GM23338 (cell line): ENCODE data around the gene FCRL1. TPM values are rescaled to one million over a fixed set of nuclear protein-coding genes. Genes with fewer than 3 reads are reported as not detected.

Experiments used
- ATAC-seq: fragments of 200-7000 bp; cut with Tn5 transposase; 3 replicates; pipeline ENCODE4 v1.9.1; 2020
- DNase-seq: peaks from one replicate; pipeline ENCODE4 v3.0.0-alpha.2; 2015; ENCODE audit warnings: low spot score
- H2AFZ ChIP-seq: fragments of 200-600 bp; sonication (generic); 2 replicates; pipeline ENCODE4 v1.8.0; 2016; ENCODE audit warnings: antibody characterized with exemption, mild to moderate bottlenecking, moderate library complexity
- H3F3A ChIP-seq: fragments of 200-600 bp; sonication (generic); replicated peaks from 2 replicates; pipeline ENCODE4 v1.8.0; 2017; ENCODE audit warnings: antibody characterized with exemption, mixed run types, low read depth
- H3K27ac ChIP-seq: fragments of 200-600 bp; sonication (generic); 2 replicates; pipeline ENCODE4 v1.6.1; 2016; ENCODE audit warnings: low read depth
- H3K27me3 ChIP-seq: fragments of 200-600 bp; sonication (generic); 2 replicates; pipeline ENCODE4 v1.8.0; 2016; ENCODE audit warnings: mild to moderate bottlenecking, mixed run types, moderate library complexity; ENCODE audit not compliant: insufficient read depth
- H3K36me3 ChIP-seq: fragments of 200-600 bp; sonication (generic); 2 replicates; pipeline ENCODE4 v1.8.0; 2016; ENCODE audit warnings: mild to moderate bottlenecking; ENCODE audit not compliant: insufficient read depth
- H3K4me1 ChIP-seq: fragments of 200-600 bp; sonication (generic); 2 replicates; pipeline ENCODE4 v1.8.0; 2016; ENCODE audit warnings: mild to moderate bottlenecking, moderate library complexity; ENCODE audit not compliant: insufficient read depth
- H3K4me2 ChIP-seq: fragments of 200-600 bp; sonication (generic); 2 replicates; pipeline ENCODE4 v1.7.1; 2017; ENCODE audit warnings: mixed run types
- H3K4me3 ChIP-seq: fragments of 200-600 bp; sonication (generic); 2 replicates; pipeline ENCODE4 v1.6.1; 2016; ENCODE audit warnings: mixed run types
- H3K79me2 ChIP-seq: fragments of 200-600 bp; sonication (generic); replicated peaks from 2 replicates; pipeline ENCODE4 v1.8.0; 2017; ENCODE audit warnings: mild to moderate bottlenecking; ENCODE audit not compliant: insufficient read depth
- H3K9me2 ChIP-seq: fragments of 200-600 bp; sonication (generic); 2 replicates; pipeline ENCODE4 v1.8.0; 2017; ENCODE audit not compliant: insufficient read depth
- H4K20me1 ChIP-seq: fragments of 200-600 bp; sonication (generic); replicated peaks from 2 replicates; pipeline ENCODE4 v1.8.0; 2017; ENCODE audit warnings: mild to moderate bottlenecking; ENCODE audit not compliant: insufficient read depth
- H3K27ac Mint-ChIP-seq: 2 replicates; pipeline ENCODE4 v1.8.0; 2020; ENCODE audit warnings: inconsistent platforms, mild to moderate bottlenecking, moderate library complexity, mixed read lengths
- H3K27me3 Mint-ChIP-seq: 3 replicates; pipeline ENCODE4 v1.8.0; 2022; ENCODE audit warnings: low read depth, mild to moderate bottlenecking, moderate library complexity, mixed read lengths, inconsistent platforms; ENCODE audit not compliant: insufficient read depth, poor library complexity
- H3K36me3 Mint-ChIP-seq: 3 replicates; pipeline ENCODE4 v1.8.0; 2021; ENCODE audit warnings: low read depth, mild to moderate bottlenecking, inconsistent platforms, moderate library complexity, mixed read lengths
- H3K4me1 Mint-ChIP-seq: 3 replicates; pipeline ENCODE4 v1.8.0; 2020; ENCODE audit warnings: mild to moderate bottlenecking, inconsistent platforms, mixed read lengths
- H3K4me3 Mint-ChIP-seq: 3 replicates; pipeline ENCODE4 v1.8.0; 2021; ENCODE audit warnings: moderate library complexity, mild to moderate bottlenecking, inconsistent platforms, mixed read lengths
- H3K9me3 Mint-ChIP-seq: 3 replicates; pipeline ENCODE4 v1.8.0; 2020; ENCODE audit warnings: moderate library complexity, mild to moderate bottlenecking, inconsistent platforms, mixed read lengths
- CREB1 ChIP-seq: fragments of 250-450 bp; sonication (Bioruptor Pico); IDR thresholded peaks from 2 replicates; pipeline ENCODE4 v1.5.0; 2020; ENCODE audit warnings: low read depth, mild to moderate bottlenecking, moderate library complexity
- EZH2 ChIP-seq: fragments of 200-600 bp; sonication (generic); IDR thresholded peaks from one replicate; pipeline ENCODE4 v1.8.0; 2017; ENCODE audit warnings: antibody characterized with exemption, mild to moderate bottlenecking, low read depth; ENCODE audit not compliant: unreplicated experiment
- EZH2phosphoT487 ChIP-seq: fragments of 200-600 bp; sonication (generic); IDR thresholded peaks from one replicate; pipeline ENCODE4 v1.8.1; 2018; ENCODE audit warnings: antibody characterized with exemption; ENCODE audit not compliant: unreplicated experiment
- JUNB ChIP-seq: IDR thresholded peaks from one replicate; pipeline ENCODE4 v1.6.1; 2016; ENCODE audit warnings: antibody characterized with exemption; ENCODE audit not compliant: unreplicated experiment
- NANOG ChIP-seq: IDR thresholded peaks from 2 replicates; pipeline ENCODE4 v1.6.1; 2016; ENCODE audit warnings: antibody characterized with exemption, borderline replicate concordance
- POLR2AphosphoS5 ChIP-seq: IDR thresholded peaks from 2 replicates; pipeline ENCODE4 v1.6.1; 2016; ENCODE audit warnings: antibody characterized with exemption, low read depth
- STAT1 ChIP-seq: IDR thresholded peaks from one replicate; pipeline ENCODE4 v1.6.1; 2016; ENCODE audit warnings: antibody characterized with exemption; ENCODE audit not compliant: unreplicated experiment
- ZNF114 ChIP-seq: fragments of 250-450 bp; sonication (Bioruptor Pico); IDR thresholded peaks from 2 replicates; pipeline ENCODE4 v1.5.0; 2020; ENCODE audit warnings: mild to moderate bottlenecking, moderate library complexity
- ZNF331 ChIP-seq: fragments of 250-450 bp; sonication (Bioruptor Pico); IDR thresholded peaks from 2 replicates; pipeline ENCODE4 v1.5.0; 2020; ENCODE audit warnings: low read depth, mild to moderate bottlenecking, moderate library complexity
- polyA plus RNA-seq: library from polyadenylated mRNA; unstranded; fragments of >200 nt; fragmentation: Nextera tagmentation; extraction: Ambion mirVana; gene quantifications from 2 replicates; pipeline ENCODE4 v1.2.1, GENCODE V29; 2016
- total RNA-seq: library from RNA; depleted of rRNA; stranded (reverse); fragments of >200 nt; shearing (Covaris generic); gene quantifications from 2 replicates; pipeline ENCODE4 v1.2.3, GENCODE V29; 2014
- TF ChIP-seq, protein P1 (sequence below): IDR thresholded peaks from one replicate; pipeline ENCODE4 v1.6.1; 2018; ENCODE audit warnings: antibody characterized with exemption; ENCODE audit not compliant: unreplicated experiment
- TF ChIP-seq, protein P2 (sequence below): fragments of 250-450 bp; sonication (Bioruptor Pico); IDR thresholded peaks from 2 replicates; pipeline ENCODE4 v1.5.0; 2020; ENCODE audit warnings: mild to moderate bottlenecking, moderate library complexity
- TF ChIP-seq, protein P3 (sequence below): IDR thresholded peaks from 2 replicates; pipeline ENCODE4 v1.6.1; 2016; ENCODE audit warnings: antibody characterized with exemption
- TF ChIP-seq, protein P4 (sequence below), 2 experiments: fragments of 200-600 bp in 1 of 2; sonication (generic) in 1 of 2; conservative IDR thresholded peaks; 2 replicates each; pipeline versions ENCODE4 v1.5.1 to v1.6.1; 2016 to 2017; ENCODE audit warnings: antibody characterized with exemption in 2 of 2, low read depth in 2 of 2, mild to moderate bottlenecking in 2 of 2, moderate library complexity in 1 of 2

Gene FCRL1
- total and polyA plus RNA-seq, 2 experiments from 2014 or later = not detected

DNA sequence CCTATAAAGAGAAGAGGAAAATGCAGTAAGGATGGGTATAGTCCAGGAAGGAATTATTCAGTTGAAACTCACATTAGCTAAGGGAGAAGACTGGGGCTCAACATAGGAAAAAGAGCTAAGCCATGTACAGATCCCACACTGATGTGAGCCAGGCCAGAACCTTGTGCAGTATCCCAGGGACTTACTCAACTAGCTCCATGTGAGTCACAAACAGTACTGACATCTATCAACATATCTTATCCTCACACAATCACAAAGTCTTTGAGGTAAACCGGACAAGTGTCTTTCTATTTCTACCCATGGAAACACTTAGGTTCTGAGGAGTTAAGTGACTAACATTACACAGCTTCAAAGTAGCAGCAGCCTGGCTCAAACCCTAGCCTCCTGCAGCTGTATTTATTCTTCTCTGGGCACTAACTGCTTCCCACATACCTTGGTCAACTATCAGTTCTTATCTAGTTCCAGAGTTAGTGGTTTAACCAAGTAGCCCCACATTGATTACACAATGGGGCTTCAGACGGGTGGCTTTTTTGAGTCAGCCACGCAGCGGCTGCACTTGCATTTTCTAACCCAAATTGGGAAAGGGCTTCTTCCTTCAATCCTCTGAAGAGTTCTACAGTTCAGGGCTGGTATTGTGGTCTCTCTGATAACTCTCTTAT lies 12.2 kb upstream of the FCRL1 start:
- Histone ChIP-seq H4K20me1 (no peaks in the 10 kb centered on the region), H3K79me2 (no peaks in the 10 kb centered on the region), H3K4me1 (no peaks in the 10 kb centered on the region), H3K9me2 (peaks cover 23% of the 10 kb centered on the region), H3K36me3 (no peaks in the 10 kb centered on the region), H3K4me3 (no peak overlapping the region), H2AFZ (0 out of 2 replicates have a peak overlapping the region, but pooled peaks have one; percentile 59), H3F3A (no peaks in the 10 kb centered on the region), H3K27me3 (no peaks in the 10 kb centered on the region), H3K27ac (no peak overlapping the region), H3K4me2 (no peak overlapping the region)
- no peak for ATAC-seq
- Mint-ChIP-seq H3K27ac (no peak overlapping the region), H3K4me1 (no peaks in the 10 kb centered on the region), H3K9me3 (no peaks in the 10 kb centered on the region), H3K4me3 (no peak overlapping the region), H3K27me3 (no peaks in the 10 kb centered on the region), H3K36me3 (no peaks in the 10 kb centered on the region)
- TF ChIP-seq, protein P1, sequence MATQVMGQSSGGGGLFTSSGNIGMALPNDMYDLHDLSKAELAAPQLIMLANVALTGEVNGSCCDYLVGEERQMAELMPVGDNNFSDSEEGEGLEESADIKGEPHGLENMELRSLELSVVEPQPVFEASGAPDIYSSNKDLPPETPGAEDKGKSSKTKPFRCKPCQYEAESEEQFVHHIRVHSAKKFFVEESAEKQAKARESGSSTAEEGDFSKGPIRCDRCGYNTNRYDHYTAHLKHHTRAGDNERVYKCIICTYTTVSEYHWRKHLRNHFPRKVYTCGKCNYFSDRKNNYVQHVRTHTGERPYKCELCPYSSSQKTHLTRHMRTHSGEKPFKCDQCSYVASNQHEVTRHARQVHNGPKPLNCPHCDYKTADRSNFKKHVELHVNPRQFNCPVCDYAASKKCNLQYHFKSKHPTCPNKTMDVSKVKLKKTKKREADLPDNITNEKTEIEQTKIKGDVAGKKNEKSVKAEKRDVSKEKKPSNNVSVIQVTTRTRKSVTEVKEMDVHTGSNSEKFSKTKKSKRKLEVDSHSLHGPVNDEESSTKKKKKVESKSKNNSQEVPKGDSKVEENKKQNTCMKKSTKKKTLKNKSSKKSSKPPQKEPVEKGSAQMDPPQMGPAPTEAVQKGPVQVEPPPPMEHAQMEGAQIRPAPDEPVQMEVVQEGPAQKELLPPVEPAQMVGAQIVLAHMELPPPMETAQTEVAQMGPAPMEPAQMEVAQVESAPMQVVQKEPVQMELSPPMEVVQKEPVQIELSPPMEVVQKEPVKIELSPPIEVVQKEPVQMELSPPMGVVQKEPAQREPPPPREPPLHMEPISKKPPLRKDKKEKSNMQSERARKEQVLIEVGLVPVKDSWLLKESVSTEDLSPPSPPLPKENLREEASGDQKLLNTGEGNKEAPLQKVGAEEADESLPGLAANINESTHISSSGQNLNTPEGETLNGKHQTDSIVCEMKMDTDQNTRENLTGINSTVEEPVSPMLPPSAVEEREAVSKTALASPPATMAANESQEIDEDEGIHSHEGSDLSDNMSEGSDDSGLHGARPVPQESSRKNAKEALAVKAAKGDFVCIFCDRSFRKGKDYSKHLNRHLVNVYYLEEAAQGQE = no peak
- TF ChIP-seq, protein P2, sequence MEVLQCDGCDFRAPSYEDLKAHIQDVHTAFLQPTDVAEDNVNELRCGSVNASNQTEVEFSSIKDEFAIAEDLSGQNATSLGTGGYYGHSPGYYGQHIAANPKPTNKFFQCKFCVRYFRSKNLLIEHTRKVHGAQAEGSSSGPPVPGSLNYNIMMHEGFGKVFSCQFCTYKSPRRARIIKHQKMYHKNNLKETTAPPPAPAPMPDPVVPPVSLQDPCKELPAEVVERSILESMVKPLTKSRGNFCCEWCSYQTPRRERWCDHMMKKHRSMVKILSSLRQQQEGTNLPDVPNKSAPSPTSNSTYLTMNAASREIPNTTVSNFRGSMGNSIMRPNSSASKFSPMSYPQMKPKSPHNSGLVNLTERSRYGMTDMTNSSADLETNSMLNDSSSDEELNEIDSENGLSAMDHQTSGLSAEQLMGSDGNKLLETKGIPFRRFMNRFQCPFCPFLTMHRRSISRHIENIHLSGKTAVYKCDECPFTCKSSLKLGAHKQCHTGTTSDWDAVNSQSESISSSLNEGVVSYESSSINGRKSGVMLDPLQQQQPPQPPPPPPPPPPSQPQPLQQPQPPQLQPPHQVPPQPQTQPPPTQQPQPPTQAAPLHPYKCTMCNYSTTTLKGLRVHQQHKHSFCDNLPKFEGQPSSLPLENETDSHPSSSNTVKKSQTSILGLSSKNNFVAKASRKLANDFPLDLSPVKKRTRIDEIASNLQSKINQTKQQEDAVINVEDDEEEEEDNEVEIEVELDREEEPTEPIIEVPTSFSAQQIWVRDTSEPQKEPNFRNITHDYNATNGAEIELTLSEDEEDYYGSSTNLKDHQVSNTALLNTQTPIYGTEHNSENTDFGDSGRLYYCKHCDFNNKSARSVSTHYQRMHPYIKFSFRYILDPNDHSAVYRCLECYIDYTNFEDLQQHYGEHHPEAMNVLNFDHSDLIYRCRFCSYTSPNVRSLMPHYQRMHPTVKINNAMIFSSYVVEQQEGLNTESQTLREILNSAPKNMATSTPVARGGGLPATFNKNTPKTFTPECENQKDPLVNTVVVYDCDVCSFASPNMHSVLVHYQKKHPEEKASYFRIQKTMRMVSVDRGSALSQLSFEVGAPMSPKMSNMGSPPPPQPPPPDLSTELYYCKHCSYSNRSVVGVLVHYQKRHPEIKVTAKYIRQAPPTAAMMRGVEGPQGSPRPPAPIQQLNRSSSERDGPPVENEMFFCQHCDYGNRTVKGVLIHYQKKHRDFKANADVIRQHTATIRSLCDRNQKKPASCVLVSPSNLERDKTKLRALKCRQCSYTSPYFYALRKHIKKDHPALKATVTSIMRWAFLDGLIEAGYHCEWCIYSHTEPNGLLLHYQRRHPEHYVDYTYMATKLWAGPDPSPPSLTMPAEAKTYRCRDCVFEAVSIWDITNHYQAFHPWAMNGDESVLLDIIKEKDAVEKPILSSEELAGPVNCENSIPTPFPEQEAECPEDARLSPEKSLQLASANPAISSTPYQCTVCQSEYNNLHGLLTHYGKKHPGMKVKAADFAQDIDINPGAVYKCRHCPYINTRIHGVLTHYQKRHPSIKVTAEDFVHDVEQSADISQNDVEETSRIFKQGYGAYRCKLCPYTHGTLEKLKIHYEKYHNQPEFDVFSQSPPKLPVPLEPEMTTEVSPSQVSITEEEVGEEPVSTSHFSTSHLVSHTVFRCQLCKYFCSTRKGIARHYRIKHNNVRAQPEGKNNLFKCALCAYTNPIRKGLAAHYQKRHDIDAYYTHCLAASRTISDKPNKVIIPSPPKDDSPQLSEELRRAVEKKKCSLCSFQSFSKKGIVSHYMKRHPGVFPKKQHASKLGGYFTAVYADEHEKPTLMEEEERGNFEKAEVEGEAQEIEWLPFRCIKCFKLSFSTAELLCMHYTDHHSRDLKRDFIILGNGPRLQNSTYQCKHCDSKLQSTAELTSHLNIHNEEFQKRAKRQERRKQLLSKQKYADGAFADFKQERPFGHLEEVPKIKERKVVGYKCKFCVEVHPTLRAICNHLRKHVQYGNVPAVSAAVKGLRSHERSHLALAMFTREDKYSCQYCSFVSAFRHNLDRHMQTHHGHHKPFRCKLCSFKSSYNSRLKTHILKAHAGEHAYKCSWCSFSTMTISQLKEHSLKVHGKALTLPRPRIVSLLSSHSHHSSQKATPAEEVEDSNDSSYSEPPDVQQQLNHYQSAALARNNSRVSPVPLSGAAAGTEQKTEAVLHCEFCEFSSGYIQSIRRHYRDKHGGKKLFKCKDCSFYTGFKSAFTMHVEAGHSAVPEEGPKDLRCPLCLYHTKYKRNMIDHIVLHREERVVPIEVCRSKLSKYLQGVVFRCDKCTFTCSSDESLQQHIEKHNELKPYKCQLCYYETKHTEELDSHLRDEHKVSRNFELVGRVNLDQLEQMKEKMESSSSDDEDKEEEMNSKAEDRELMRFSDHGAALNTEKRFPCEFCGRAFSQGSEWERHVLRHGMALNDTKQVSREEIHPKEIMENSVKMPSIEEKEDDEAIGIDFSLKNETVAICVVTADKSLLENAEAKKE (CRISPR knock-in tag) = no peak
- TF ChIP-seq NANOG (no peak), POLR2AphosphoS5 (no peak), CREB1 (no peak), EZH2phosphoT487 (no peak), ZNF331 (CRISPR knock-in tag) (no peak), ZNF114 (CRISPR knock-in tag) (no peak), JUNB (no peak), STAT1 (no peak), EZH2 (no peak)
- TF ChIP-seq, protein P3, sequence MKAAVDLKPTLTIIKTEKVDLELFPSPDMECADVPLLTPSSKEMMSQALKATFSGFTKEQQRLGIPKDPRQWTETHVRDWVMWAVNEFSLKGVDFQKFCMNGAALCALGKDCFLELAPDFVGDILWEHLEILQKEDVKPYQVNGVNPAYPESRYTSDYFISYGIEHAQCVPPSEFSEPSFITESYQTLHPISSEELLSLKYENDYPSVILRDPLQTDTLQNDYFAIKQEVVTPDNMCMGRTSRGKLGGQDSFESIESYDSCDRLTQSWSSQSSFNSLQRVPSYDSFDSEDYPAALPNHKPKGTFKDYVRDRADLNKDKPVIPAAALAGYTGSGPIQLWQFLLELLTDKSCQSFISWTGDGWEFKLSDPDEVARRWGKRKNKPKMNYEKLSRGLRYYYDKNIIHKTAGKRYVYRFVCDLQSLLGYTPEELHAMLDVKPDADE = no peak
- TF ChIP-seq, protein P4, sequence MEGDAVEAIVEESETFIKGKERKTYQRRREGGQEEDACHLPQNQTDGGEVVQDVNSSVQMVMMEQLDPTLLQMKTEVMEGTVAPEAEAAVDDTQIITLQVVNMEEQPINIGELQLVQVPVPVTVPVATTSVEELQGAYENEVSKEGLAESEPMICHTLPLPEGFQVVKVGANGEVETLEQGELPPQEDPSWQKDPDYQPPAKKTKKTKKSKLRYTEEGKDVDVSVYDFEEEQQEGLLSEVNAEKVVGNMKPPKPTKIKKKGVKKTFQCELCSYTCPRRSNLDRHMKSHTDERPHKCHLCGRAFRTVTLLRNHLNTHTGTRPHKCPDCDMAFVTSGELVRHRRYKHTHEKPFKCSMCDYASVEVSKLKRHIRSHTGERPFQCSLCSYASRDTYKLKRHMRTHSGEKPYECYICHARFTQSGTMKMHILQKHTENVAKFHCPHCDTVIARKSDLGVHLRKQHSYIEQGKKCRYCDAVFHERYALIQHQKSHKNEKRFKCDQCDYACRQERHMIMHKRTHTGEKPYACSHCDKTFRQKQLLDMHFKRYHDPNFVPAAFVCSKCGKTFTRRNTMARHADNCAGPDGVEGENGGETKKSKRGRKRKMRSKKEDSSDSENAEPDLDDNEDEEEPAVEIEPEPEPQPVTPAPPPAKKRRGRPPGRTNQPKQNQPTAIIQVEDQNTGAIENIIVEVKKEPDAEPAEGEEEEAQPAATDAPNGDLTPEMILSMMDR (conservative IDR thresholded peaks at IDR 0.05; ENCODE audit: low read depth in 2 of 2) = no peak
- no peak for DNase-seq
